GM18519 (cell line): ENCODE results near the gene ME2.
"Not testable (repeated sequence)": the region's sequence is repeated elsewhere in the genome, so short reads cannot be mapped to it uniquely, and the experiment has no call there.

Experiments used
- ATAC-seq: cut with Tn5 transposase; IDR thresholded peaks from one replicate; pipeline ENCODE4 v1.9.1; 2021; ENCODE audit warnings: mild to moderate bottlenecking, moderate library complexity; ENCODE audit not compliant: unreplicated experiment, low FRiP score

The ME2 gene

GRCh38 chr18:50859793-50860555 is 18.9 kb upstream of the ME2 start:
- ATAC-seq, result no peak

DNA sequence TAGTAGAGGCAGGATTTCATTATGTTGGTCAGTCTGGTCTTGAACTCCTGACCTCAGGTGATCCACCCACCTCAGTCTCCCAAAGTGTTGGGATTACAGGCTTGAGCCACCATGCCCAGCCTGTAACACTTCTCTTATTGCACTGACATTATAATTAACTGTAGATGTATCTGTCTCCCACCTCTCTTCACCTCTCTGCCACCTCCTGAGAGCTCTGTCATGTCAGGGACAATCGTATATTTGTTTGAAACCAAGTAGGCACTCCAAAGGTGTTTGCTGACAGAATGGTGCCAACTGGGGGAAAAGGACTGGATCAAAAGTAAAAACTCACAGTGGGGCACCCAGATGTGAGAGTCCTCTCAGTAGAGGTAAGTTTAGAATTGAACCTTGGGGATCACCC is 17.3 kb upstream of the ME2 start:
- no peak for ATAC-seq

- no peak for ATAC-seq
Measured at GRCh38 chr18:50862401-50862800, 16.5 kb upstream of the ME2 start.

DNA sequence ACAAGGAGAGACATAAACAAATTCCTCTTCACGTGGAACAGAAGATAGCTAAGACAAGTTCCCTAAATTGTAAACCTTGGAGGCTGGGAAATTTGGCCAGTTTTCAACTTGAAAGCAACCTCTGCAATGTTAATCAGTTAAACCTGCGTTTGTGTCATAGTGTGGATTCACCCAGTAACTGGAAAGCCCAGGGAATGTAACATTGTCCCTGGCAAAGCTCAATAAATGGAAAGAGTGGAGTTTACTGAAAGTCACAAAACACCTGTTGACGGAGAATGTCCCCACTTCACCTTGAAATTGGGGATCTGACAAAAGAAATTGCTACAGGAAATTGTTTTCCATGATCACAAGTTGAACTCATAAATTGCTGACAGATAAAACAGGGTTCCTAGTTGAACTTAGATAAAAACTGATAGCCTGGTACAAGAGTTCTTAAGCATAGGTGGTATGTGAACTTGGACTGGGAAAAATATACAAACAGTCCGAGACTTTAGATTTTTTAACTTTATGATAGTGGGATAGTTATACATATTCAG is 15.0 kb upstream of the ME2 start:
- no peak for ATAC-seq

GRCh38 chr18:50866765-50867164 is 12.2 kb upstream of the ME2 start:
- ATAC-seq, result no peak

- ATAC-seq, result no peak
Measured at GRCh38 chr18:50869150-50869549, 9.8 kb upstream of the ME2 start.

GRCh38 chr18:50870138-50870845 is 8.6 kb upstream of the ME2 start:
- ATAC-seq, result no peak

DNA sequence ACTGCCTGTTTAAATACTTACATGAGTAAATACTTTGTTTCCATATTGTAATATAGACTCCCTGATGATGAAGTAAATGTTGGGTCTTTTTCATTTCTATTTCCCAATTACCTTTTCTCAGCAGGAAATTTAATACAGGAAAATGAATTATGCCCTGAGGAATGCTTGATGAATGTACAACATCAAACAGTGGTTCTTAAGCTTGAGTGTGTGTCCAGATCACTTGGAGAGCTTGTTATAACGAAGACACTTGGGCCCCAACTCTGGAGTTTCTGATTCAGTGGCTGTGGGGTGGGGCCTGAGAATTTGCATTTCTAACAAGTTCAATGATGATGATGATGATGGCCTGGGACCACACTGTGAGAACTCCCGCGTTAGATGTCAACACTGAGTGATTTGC is 7.1 kb upstream of the ME2 start:
- no peak for ATAC-seq

GRCh38 chr18:50875966-50876536 is 2.9 kb upstream of the ME2 start:
- ATAC-seq, result no peak

DNA sequence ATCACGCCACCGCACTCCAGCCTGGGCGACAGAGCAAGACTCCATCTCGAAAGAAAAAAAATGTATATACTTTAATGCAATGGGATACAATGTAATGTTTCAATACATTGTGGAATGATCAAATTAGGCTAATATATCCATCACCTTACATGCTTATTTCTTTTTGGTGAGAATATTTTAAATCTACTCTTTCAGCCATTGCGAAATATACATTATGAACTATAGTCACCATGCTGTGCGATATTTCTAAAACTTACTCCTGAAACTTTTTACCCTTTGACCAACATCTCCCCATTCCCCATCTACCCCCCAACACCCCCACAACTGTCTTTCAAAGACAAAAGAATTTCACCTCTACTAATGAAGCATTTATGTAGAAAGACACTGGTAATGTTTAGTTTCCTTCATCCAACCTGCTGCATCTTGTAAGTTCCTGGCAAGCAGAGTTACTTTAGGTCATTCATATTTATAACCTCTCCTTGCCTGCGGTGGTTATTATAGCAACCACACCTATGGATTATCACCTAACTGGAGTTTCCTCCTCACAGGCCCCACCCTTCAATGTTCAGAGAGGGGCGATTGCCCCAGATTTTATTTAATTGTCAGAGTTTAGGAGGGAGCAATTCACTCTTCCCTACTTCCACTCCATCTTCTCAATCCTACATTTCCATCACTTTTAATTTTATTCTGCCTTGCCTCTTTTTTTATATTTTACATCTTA is 1.2 kb upstream of the ME2 start:
- ATAC-seq, result no peak

- no peak for ATAC-seq
Measured at GRCh38 chr18:50879302-50880118, 592 bp downstream of the ME2 start.

GRCh38 chr18:50880119-50880465 is 1.2 kb downstream of the ME2 start:
- peak; percentile 16 for ATAC-seq

GRCh38 chr18:50880944-50881343 is 2.0 kb downstream of the ME2 start:
- ATAC-seq, result not testable (repeated sequence)

GRCh38 chr18:50886929-50887328 is 8.0 kb downstream of the ME2 start:
- ATAC-seq, result no peak

- ATAC-seq, result no peak
Measured at GRCh38 chr18:50895350-50896045, 16.6 kb downstream of the ME2 start.

DNA sequence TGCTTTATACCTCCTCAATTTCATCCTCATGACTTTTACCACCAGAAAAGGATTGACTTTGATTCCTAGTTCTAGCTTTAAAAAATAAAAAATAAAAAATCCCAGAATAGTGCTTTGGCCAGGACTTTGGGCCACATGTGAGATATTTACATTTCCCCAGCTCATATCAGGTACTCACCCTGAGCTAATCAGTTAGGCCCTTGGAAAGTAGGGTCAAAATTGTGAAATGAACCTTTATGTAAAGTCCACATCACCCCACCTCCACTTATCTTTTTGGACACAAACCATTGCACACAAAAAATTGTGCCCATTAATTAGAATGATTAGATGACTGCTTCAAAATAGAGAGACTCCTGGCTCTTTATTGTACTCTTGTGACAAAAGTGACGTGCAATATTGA is 17.2 kb downstream of the ME2 start:
- no peak for ATAC-seq

GRCh38 chr18:50898919-50899318 is 20.0 kb downstream of the ME2 start:
- no peak for ATAC-seq

DNA sequence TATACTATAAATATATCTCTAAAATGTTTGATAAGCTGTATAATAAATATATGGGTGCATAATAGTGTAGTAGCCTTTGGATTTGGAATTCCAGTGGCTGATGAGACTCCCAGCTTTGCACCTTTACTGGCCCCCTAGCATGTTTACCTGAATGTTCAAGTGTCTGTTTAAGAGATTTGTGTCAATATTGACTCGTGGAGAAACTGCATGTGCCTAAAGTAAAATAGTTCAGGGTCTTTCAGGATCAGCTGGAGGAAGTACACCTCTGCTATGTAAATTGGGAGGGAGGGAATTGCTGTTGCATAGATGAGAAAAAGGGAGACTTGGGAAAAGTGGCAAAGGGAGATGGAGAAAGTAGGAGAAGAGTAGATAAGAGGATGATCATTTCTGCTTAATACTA is 23.9 kb downstream of the ME2 start:
- no peak for ATAC-seq

- ATAC-seq, result no peak
Measured at GRCh38 chr18:50906843-50907242, 27.9 kb downstream of the ME2 start.

DNA sequence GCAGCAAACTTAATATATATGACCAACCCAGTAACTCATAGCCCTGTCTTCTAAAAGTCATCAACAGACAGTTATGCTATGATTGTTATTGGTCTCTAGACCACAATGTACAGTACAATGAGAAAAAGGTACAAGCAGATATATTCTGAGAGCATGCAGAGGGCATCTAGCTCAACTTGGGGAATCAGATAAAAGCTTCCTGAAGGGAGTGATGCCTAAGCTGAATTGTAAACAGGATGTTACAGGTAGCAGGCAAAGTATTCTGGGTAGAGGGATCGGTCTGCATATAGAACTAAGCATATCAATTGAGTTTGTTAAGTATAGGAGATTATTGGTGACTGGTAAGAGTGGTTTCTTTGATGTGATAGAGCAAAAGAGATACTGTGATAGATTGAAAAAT is 30.3 kb downstream of the ME2 start:
- no peak for ATAC-seq
